SH-SY5Y (cell line): Measurements from ENCODE around the gene TBC1D10A.

ENCODE experiments used
- GATA2 ChIP-seq: IDR thresholded peaks from 2 replicates; pipeline ENCODE4 v1.6.1; 2011; ENCODE audit warnings: mild to moderate bottlenecking, low read depth, low read length
- GATA3 ChIP-seq: IDR thresholded peaks from 2 replicates; pipeline ENCODE4 v1.6.1; 2011; ENCODE audit warnings: low read depth, mild to moderate bottlenecking, low read length, moderate library complexity

DNA sequence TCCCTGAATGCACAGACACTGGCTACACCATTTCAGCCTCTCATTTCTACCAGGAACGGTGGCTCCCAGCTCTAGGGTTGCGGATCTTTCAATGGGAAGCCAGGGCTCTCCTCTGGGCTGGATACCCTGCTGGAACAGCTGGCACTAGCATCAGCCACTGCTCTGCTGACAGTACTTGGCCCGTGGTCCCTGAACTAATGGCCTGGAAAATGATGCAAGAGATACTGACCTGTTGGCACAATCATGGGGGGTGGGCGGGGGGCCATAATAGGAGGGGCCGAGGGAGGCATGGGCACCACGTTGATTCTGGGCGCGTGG lies 10.7 kb upstream of the TBC1D10A start:
- TF ChIP-seq GATA2 = no peak
- no peak for TF ChIP-seq GATA3
